NOMO-1 (cell line): ENCODE data around the gene COPRS.

ENCODE experiments used
- DNase-seq, 2 experiments: peaks; one replicate each; lab custom pipeline; 2025; ENCODE audit not compliant: unreplicated experiment in 2 of 2; lab: John Stamatoyannopoulos, UW

Gene COPRS

DNA sequence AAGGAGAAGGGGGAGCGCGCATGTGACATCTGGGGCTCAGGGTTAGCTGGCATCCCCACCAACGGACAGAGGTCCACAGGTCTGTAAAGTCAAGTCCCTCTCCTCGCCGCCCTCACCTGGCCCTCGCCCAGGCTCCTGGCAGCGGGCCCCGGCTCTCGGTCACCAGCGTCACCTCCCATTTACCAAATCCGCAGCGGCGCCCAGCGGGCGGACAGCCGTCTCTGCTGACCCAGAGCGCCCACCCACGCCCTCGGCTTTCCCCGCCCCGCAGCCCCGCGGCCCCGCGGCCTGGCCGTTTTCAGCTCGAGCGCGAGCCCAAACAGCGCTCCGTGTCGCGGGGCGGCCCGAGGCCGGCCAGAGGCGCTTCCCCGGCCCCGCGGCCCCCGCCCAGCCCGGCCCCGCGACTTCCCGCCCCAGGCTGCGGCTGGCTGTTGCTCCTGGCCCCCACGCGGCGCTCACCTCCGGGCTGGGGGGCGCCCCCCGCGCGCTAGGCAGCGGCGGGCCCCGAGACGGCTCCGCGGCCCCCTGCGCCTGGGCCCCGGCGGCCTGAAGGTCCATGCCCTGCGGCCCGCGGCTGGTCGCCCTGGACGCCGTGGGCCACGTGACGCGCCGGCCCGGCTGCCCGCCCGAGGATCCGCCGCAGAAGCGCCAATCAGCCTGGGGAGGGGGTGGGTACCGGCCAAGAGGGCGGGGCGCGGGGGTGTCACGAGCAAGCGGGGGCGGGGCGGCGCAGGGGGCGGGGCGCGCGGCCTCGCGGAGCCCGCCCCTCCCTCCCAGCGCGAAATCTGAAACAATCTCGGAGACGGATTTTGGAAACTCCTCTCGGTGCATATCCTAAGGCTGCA is at the start of gene COPRS:
TSS of gene COPRS (minus strand) at position 603 of the 845 bp plus-strand sequence. CDS start at position 558, 45 bp downstream.
- DNase-seq: peak; percentile 47 to 84

GRCh38 chr17:31908386-31908785 is 49.3 kb upstream of the COPRS start:
- no peak for DNase-seq

DNA sequence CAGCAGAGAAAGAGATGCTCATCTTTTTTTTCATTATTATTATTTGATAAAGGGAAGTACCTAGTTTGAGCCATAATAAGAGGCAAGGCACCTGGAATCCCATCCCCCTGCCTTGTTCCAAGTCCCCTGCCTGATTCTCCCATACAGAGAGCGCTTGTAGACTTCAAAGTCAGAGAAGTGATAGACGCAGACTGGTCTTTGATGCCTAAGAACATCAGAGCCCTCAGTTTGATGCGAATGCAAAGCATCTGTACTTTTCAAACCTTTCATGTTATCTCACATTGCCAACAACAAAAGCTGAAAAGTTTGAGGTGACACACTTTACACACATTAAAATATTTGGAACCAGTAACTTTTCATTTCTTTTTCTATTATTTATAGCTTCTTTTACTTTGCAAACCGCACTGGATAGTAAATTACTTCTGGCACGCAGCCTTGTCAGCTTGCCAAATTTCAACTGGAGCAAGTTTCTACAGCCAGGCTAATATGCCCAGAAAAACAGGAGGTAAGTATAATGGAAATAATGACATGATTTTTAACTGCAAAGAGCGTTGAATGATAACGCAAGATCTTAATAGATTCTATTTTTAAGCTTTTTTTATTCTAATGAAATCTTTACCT is 48.4 kb upstream of the COPRS start:
- DNase-seq: peak in 1 of 2 experiments; percentile 20

- DNase-seq: no peak
These were observed 44.4 kb upstream of the COPRS start for GRCh38 chr17:31903401-31903800.

DNA sequence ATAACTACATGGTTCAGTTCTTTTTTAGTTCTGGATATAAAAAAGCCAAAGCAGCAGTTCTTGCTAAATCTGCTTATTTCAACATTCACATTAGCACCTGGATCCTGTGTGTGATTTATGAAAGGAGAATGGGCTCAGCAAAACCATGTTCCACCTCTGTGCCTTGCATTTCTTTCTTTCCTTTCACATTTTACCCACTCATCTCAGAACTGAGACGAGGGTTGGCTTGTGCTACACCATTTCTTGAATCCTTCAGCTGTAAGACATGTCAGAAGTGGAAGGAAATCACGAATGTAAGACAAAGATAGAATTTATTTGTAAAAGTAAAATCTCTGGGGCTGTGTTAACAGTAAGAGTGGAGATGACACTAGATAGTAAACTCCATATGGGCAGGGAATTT is 43.6 kb upstream of the COPRS start:
- DNase-seq: no peak

GRCh38 chr17:31900877-31901276 is 41.8 kb upstream of the COPRS start:
- peak in 1 of 2 experiments; percentile 33 for DNase-seq

GRCh38 chr17:31888124-31888523 is 29.1 kb upstream of the COPRS start:
- DNase-seq: peak; percentile 77 to 96

DNA sequence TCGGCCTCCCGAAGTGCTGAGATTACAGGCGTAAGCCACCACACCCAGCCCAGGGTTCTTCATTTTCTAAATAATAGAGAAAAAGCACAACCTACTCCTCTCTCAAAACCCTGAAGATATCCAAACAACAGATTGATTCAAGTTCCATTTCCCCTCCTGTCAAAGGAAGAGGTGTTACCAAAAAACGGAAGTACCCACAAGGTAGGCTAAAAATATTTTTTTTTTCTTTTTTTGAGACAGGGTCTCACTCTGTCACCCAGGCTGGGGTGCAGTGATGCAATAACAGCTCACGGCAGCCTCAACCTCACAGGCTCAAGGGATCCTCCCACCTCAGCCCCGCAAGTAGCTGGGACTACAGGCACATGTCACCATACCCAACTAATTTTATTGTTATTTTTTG is 23.5 kb upstream of the COPRS start:
- peak in 1 of 2 experiments; percentile 64 for DNase-seq

DNA sequence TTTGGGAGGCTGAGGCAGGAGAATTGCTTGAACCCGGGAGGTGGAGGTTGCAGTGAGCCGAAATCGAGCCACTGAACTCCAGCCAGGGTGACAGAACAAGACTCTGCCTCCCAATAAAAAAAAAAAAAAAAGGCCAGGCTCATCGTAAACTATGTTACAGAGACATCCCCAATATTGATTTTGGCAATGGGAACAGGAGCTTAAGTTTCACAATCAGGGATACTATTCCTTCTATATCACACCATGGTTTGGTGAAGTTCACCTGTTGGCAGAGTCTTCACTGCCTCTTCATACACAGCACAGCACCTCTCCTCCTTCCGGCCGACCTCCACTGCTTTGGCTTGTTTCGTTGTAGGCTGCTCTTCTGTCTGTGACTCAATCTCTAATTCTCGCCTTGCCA is 21.3 kb upstream of the COPRS start:
- no peak for DNase-seq

DNA sequence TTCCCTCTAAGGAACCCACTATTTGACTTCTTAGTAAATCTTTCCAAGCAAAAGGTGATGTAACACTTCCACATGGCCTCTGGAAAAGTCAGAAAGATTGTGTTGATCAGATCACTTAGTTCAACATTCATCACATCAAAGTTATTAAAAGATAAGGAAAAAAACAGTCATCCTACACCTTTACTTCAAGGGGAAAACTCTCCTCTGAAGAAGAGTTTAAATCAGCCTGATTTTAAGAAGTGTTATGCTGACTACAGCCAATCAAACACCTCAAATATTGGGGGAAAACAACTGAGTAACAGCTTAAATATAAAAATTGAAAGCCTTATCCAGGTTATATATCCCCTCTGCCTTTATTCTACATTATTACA is 19.6 kb upstream of the COPRS start:
- no peak for DNase-seq

- no peak for DNase-seq
These were observed 19.1 kb upstream of the COPRS start for GRCh38 chr17:31877911-31878702.

GRCh38 chr17:31877341-31877740 is 18.3 kb upstream of the COPRS start:
- no peak for DNase-seq

GRCh38 chr17:31875081-31875480 is 16.0 kb upstream of the COPRS start:
- no peak for DNase-seq

- DNase-seq: no peak
These were observed 10.9 kb upstream of the COPRS start for GRCh38 chr17:31869797-31870568.

DNA sequence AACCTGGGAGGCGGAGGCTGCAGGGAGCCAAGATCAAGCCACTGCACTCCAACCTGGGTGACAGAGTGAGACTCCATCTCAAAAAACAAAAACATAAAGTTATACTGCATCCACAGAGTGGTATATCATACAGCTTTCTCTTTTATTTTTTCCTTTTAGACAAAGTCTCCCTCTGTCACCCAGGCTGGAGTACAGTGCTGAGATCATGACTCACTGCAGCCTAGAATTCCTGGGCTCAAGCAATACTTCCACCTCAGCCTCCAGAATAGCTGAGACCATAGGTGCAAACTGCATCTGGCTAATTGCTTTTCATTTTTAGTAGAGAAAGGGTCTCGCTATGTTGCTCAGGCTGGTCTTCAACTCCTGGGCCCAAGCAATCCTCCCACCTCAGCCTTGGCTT is 10.0 kb upstream of the COPRS start:
- no peak for DNase-seq

DNA sequence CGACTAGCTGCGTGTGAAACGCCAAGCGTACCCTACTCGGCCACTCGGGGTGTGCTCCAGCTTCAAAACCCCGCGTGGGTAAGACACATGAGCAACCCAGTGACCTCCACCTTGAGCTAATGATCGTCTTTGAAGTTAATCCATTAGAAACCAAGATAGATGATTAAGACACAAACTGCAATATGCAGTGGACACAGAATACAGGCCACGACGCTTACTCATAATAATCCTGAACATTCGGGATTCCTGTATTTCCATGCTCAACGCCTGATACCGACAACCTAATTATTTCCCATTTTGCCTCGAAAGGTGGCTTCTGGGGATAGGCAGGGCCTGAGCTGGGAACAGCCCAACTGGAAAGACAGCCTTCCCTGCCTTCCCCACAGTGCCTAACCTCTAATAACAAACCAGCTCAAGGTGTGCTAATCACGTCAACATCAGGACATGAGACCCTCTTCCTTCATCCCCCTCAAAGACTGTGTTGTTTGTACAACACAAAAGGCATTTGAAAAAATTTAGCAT is 504 bp upstream of the COPRS start:
- no peak for DNase-seq

- no peak for DNase-seq
These were observed 963 bp downstream of the COPRS start for GRCh38 chr17:31857920-31858641.

GRCh38 chr17:31856750-31857149 is 2.3 kb downstream of the COPRS start:
- no peak for DNase-seq

DNA sequence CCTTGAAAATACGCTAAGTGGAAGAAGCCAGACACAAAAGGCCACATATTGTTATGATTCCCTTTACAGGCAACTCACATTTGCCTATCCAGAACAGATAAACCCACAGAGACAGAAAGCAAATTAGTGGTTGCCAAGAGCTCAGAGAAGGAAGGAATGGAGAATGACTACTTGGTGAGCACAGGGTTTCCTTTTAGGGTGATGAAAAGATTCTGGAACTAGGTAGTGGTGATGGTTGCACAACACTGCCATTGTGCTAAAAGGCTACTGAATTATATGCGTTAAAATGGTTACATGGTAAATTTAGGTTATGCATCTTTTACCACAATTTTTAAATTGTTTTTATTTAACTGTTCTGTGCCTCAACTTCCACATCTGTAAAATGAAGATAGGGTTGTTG is 4.4 kb downstream of the COPRS start:
- peak in 1 of 2 experiments; percentile 22 for DNase-seq
